SK-N-MC (cell line): Measurements from ENCODE around the gene WNT6.

Experiments
- EZH2 ChIP-seq: fragments of 200-600 bp; sonication (generic); IDR thresholded peaks from one replicate; pipeline ENCODE4 v1.6.1; 2017; ENCODE audit warnings: antibody characterized with exemption
- POLR2AphosphoS5 ChIP-seq: IDR thresholded peaks from 2 replicates; pipeline ENCODE4 v1.6.1; 2012; ENCODE audit warnings: mild to moderate bottlenecking, low read depth, low read length, borderline replicate concordance

DNA sequence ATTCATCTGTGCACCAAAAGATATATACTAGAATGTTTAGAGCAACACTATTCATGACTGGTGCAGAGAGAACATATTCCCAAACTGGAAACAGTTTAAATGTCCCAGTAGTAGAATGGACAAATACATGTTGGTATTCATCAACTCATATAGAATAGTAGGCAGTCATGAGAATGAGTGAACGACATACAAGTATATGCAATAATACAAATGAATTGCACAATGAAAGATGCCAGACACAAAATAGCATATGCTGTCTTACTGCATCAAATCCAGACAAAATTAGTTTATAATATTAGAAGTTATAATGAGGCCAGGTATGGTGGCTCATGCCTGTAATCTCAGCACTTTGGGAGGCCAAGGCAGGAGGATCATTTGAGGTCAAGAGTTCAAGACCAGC lies 19.7 kb upstream of the WNT6 start:
- TF ChIP-seq EZH2 (no peak), POLR2AphosphoS5 (no peak)
